ENCODE results near the gene SAYSD1. TPM values are rescaled to one million over a fixed set of nuclear protein-coding genes. Genes with fewer than 3 reads are reported as not detected.
A peak's percentile ranks its signal among the peaks of the same experiment; 100 is the strongest.

SAYSD1 gene
- polyA plus RNA-seq, 3 donors, result 4.3 to 15.5 (median 12.0) TPM

DNA sequence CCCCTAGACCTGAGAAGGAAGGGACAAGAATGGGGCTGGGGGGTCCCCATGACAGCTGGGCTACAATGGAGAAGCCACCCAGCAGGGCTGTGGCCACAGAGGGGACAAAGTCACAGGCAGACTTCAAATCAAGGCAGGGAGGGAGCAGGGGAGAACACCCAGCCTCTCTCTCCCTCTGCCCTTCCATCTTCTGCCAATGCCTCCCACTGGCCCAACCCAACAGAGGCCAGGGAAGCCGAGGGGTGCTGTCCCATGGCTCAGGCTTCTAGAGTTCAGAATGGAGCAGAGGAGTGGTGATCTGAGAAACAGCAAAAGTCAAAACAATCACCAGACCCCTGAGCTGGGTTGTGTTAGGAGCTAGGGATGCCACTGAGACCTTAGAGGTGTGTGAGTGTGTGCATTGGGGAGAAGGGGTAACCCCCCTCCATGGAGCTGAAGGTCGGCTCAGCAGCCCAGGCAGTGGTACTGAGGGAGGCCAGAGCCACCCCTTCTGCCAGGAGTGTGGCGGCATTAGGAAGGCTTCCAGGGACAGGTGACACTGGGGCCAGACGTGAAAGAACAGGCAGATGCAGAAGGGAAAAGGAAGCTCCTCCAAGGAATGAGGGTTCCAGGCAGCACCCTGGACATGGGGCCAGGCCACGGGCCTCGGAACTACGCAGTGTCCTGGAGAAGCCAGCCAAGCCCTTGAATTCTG is 54.4 kb downstream of the SAYSD1 start:
- no peaks in the 10 kb centered on the region for H3K79me2 ChIP-seq (ENCODE audit: insufficient read depth, low read length)
- intact Hi-C loops (cut with micrococcal nuclease), result no loop called here
- no peak overlapping the region for H3K27ac ChIP-seq (ENCODE audit: low read depth in 1 of 2, low read length in 2 of 2)
- TF ChIP-seq CTCF (IDR thresholded peaks at IDR 0.05), result no peak
- WGBS (ENCODE audit: insufficient coverage), result 92% methylated on average over 5 of the region's 7 CpGs
- H3K4me1 Mint-ChIP-seq, result no peaks in the 10 kb centered on the region
- H3K4me3 ChIP-seq (replicated peaks in 1 of 3; ENCODE audit: low read depth in 2 of 3, low read length in 3 of 3), result no peak overlapping the region
- H4K20me1 ChIP-seq (ENCODE audit: insufficient read depth, low read length), result no peaks in the 10 kb centered on the region
- H3K36me3 Mint-ChIP-seq, result no peaks in the 10 kb centered on the region
- no peaks in the 10 kb centered on the region for H3K9me3 ChIP-seq (replicated peaks in 1 of 2; ENCODE audit: control insufficient read depth in 1 of 2, insufficient read depth in 1 of 2, low read length in 2 of 2)
- H3K36me3 ChIP-seq (replicated peaks in 1 of 2; ENCODE audit: control insufficient read depth in 1 of 2, insufficient read depth in 2 of 2, low read length in 2 of 2), result no peaks in the 10 kb centered on the region
- peaks cover 10 to 19% (median 11%) of the 10 kb centered on the region in 3 donors for H3K27me3 Mint-ChIP-seq (ENCODE audit: low read depth in 3 of 3)
- no peaks in the 10 kb centered on the region for H3K9me3 Mint-ChIP-seq
- no peak overlapping the region for H3K4me2 ChIP-seq (replicated peaks; ENCODE audit: extremely low read depth, low read length, poor library complexity, severe bottlenecking)
- no peak overlapping the region for H3K9ac ChIP-seq (ENCODE audit: insufficient read depth, low read length, poor library complexity, severe bottlenecking)
- H3K4me3 Mint-ChIP-seq, result no peak overlapping the region
- no peak for DNase-seq
- H2AFZ ChIP-seq (ENCODE audit: insufficient read depth, low read depth, low read length, poor library complexity, severe bottlenecking), result no peak overlapping the region
- peak overlapping the region in 1 of 7 donors; percentile 36 for H3K27ac Mint-ChIP-seq
- no peaks in the 10 kb centered on the region for H3K4me1 ChIP-seq (ENCODE audit: control insufficient read depth in 1 of 2, insufficient read depth in 2 of 2, low read length in 2 of 2)
- no peaks in the 10 kb centered on the region for H3K27me3 ChIP-seq (ENCODE audit: control insufficient read depth in 2 of 2, insufficient read depth in 2 of 2, low read length in 2 of 2)

DNA sequence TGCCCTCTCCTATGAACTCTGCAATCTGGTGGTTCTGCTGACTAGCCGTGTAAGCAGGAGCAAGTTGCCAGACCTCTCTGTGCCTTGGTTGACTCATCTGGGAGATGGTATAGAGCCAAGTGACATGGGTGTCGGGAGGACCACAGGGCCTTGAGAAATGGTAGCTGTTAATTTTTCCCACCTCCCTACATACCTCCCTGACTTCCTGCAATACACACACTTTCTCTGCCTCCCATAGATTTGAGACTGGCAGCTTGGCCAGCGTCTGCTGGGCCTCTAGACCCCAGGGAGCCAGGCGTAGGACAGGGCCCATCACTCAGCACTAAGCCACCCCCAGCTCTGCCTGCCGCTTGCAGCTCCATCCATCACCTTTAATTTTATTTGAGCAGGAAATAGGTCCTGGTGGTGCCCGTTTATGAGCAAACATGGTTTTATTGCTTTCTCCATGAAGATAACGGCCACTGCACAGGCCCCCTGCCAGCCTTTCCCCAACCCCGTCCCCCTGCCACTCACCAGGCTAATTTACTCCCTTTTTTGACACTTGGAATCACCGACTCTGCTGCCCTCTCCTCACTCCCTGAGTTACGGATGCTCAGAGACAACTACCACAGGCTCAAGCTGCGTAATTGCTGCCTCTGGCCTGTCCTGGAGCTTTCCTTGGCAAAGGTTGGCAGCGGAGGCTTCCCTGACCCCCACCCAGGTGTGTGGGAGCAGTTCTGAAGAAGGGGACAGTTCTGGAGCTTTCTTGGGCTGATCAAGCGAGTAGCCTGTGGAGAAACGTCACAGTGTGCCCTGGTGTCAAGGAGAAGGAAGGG is 55.3 kb downstream of the SAYSD1 start:
- intact Hi-C loops (cut with micrococcal nuclease), result no loop called here
- Histone ChIP-seq H3K27ac (ENCODE audit: low read depth in 1 of 2, low read length in 2 of 2) (no peak overlapping the region), H3K9me3 (replicated peaks in 1 of 2; ENCODE audit: control insufficient read depth in 1 of 2, insufficient read depth in 1 of 2, low read length in 2 of 2) (no peaks in the 10 kb centered on the region), H3K79me2 (ENCODE audit: insufficient read depth, low read length) (no peaks in the 10 kb centered on the region), H3K36me3 (replicated peaks in 1 of 2; ENCODE audit: control insufficient read depth in 1 of 2, insufficient read depth in 2 of 2, low read length in 2 of 2) (no peaks in the 10 kb centered on the region), H4K20me1 (ENCODE audit: insufficient read depth, low read length) (no peaks in the 10 kb centered on the region), H3K4me3 (replicated peaks in 1 of 3; ENCODE audit: low read depth in 2 of 3, low read length in 3 of 3) (no peak overlapping the region), H3K4me1 (ENCODE audit: control insufficient read depth in 1 of 2, insufficient read depth in 2 of 2, low read length in 2 of 2) (no peaks in the 10 kb centered on the region), H3K4me2 (replicated peaks; ENCODE audit: extremely low read depth, low read length, poor library complexity, severe bottlenecking) (no peak overlapping the region), H3K9ac (ENCODE audit: insufficient read depth, low read length, poor library complexity, severe bottlenecking) (no peak overlapping the region), H2AFZ (ENCODE audit: insufficient read depth, low read depth, low read length, poor library complexity, severe bottlenecking) (no peak overlapping the region), H3K27me3 (ENCODE audit: control insufficient read depth in 2 of 2, insufficient read depth in 2 of 2, low read length in 2 of 2) (no peaks in the 10 kb centered on the region)
- H3K4me3 Mint-ChIP-seq, result peak overlapping the region in 1 of 2 donors; percentile 20
- no peaks in the 10 kb centered on the region for H3K4me1 Mint-ChIP-seq
- no peak for TF ChIP-seq CTCF (IDR thresholded peaks at IDR 0.05)
- no peaks in the 10 kb centered on the region for H3K9me3 Mint-ChIP-seq
- WGBS (ENCODE audit: insufficient coverage), result 68% methylated on average over 7 of the region's 14 CpGs
- DNase-seq, result no peak
- no peaks in the 10 kb centered on the region for H3K36me3 Mint-ChIP-seq
- peaks cover 8 to 19% (median 11%) of the 10 kb centered on the region in 3 donors for H3K27me3 Mint-ChIP-seq (ENCODE audit: low read depth in 3 of 3)
- peak overlapping the region in 2 of 7 donors; percentile 3 to 79 for H3K27ac Mint-ChIP-seq

All from CD14-positive monocyte (primary cell).